Psoas muscle (tissue), 8 donors: ENCODE results near the gene CES2. TPM values are rescaled to one million over a fixed set of nuclear protein-coding genes. Genes with fewer than 3 reads are reported as not detected.

Source experiments
- ATAC-seq, 4 donors: fragments of 200-7000 bp; cut with Tn5 transposase; one replicate each; pipeline ENCODE4 v1.9.1; 2020; ENCODE audit warnings: moderate library complexity in 3 of 4, mild to moderate bottlenecking in 2 of 4
- DNase-seq, 2 donors: peaks; one replicate each; pipeline ENCODE4 v3.0.0-alpha.2; 2020
- H3K27ac ChIP-seq: fragments of 200-600 bp; one replicate; pipeline ENCODE4 v1.8.0; 2022
- H3K27me3 ChIP-seq, 3 donors: fragments of 200-600 bp in 1 of 3; one replicate each; pipeline versions ENCODE4 v1.6.1 to v1.8.0; 2013 to 2022; ENCODE audit warnings: low read length in 2 of 3, mild to moderate bottlenecking in 2 of 3, moderate library complexity in 1 of 3; ENCODE audit not compliant: insufficient read depth in 3 of 3
- H3K36me3 ChIP-seq, 2 donors: fragments of 200-600 bp in 1 of 2; one replicate each; pipeline versions ENCODE4 v1.6.1 to v1.8.0; 2013 to 2022; ENCODE audit warnings: low read depth in 1 of 2, mild to moderate bottlenecking in 1 of 2, moderate library complexity in 1 of 2; ENCODE audit not compliant: insufficient read depth in 1 of 2
- H3K4me1 ChIP-seq: fragments of 200-600 bp; one replicate; pipeline ENCODE4 v1.8.0; 2022
- H3K4me3 ChIP-seq: fragments of 200-600 bp; one replicate; pipeline ENCODE4 v1.8.0; 2022; ENCODE audit warnings: mild to moderate bottlenecking
- H3K9me3 ChIP-seq: fragments of 200-600 bp; one replicate; pipeline ENCODE4 v1.8.0; 2022
- CTCF ChIP-seq: fragments of 200-600 bp; IDR thresholded peaks from one replicate; pipeline ENCODE4 v1.8.0; 2022; ENCODE audit warnings: antibody characterized with exemption
- WGBS, 3 donors: extraction: QIAGEN DNeasy Blood & Tissue Kit; methylation state at CpG; one replicate each; pipeline versions ENCODE4 v1.1.6 to v1.1.7; 2013; 5-methylcytosine and 5-hydroxymethylcytosine counted together
- intact Hi-C, 2 donors: fragments of 100-400 bp; cut with DNase I; formaldehyde crosslinking; loops; one replicate each; pipeline versions ENCODE4 v1.11.0 to v1.14.2; 2022
- polyA plus RNA-seq, 3 donors: library from polyadenylated mRNA; stranded (reverse); fragments of 200-250 nt; gene quantifications; one replicate each; pipeline ENCODE4 v1.2.3, GENCODE V29; 2013
- total RNA-seq, 4 donors: library from RNA; stranded (reverse); fragmentation: NEBNext Ultra II Directional in 2 of 4; extraction: Animal tissue kit (Norgen Biotek cat#: 25700) in 2 of 4; gene quantifications; one replicate each; pipeline versions ENCODE4 v1.2.1 to v1.2.4, GENCODE V29; 2021 to 2023
- donor health status: healthy with polysubstance abuse.
- donor health status: DM: no; HTN: no; CAD: no; lungs with moderate emphysema.
- donor health status: Bipolar disorder and iron deficiency.
- donor health status: healthy.
- donor health status: DM: yes; HTN: yes; CAD: no.
- donor health status: DM: no; HTN: no; CAD: no.
- donor health status: DM: no; HTN: no; CAD: no.
- donor health status: DM: yes; HTN: yes; CAD: no.

CES2 gene
- total and polyA plus RNA-seq, 7 donors, result 12.8 to 92.8 (median 22.7) TPM

GRCh38 chr16:66911112-66911511, 24.2 kb upstream of the CES2 start:
- Histone ChIP-seq H3K27ac (no peak overlapping the region), H3K9me3 (no peaks in the 10 kb centered on the region), H3K36me3 (no peaks in the 10 kb centered on the region), H3K27me3 (peaks cover 0 to 2% (median 0%) of the 10 kb centered on the region in 3 donors), H3K4me1 (no peaks in the 10 kb centered on the region), H3K4me3 (no peak overlapping the region)
- WGBS, 3 donors, result 83 to 92% (median 92%) methylated on average over 5 of the region's 5 CpGs
- intact Hi-C loops, result no loop called here
- TF ChIP-seq CTCF, result no peak
- peak in 1 of 2 donors; percentile 39 for DNase-seq
- ATAC-seq, result no peak

- H3K9me3 ChIP-seq, result no peaks in the 10 kb centered on the region
- no peak overlapping the region for H3K27ac ChIP-seq
- TF ChIP-seq CTCF, result no peak
- no peaks in the 10 kb centered on the region for H3K36me3 ChIP-seq
- ATAC-seq, result no peak
- H3K4me1 ChIP-seq, result no peaks in the 10 kb centered on the region
- DNase-seq, result peak in 1 of 2 donors; percentile 20
- H3K27me3 ChIP-seq, result peaks cover 0 to 2% (median 0%) of the 10 kb centered on the region in 3 donors
- no peak overlapping the region for H3K4me3 ChIP-seq
- 93 to 95% (median 94%) methylated on average over 8 of the region's 8 CpGs for WGBS, 3 donors
- intact Hi-C loops, result no loop called here
Measured at GRCh38 chr16:66911801-66912200, 23.5 kb upstream of the CES2 start.

GRCh38 chr16:66913081-66913480, 22.2 kb upstream of the CES2 start:
- peaks cover 0 to 2% (median 0%) of the 10 kb centered on the region in 3 donors for H3K27me3 ChIP-seq
- intact Hi-C loops, result no loop called here
- H3K4me3 ChIP-seq, result no peak overlapping the region
- no peaks in the 10 kb centered on the region for H3K36me3 ChIP-seq
- H3K9me3 ChIP-seq, result no peaks in the 10 kb centered on the region
- no peaks in the 10 kb centered on the region for H3K4me1 ChIP-seq
- DNase-seq, result peak in 1 of 2 donors; percentile 23
- 49 to 51% (median 51%) methylated on average over 9 to 10 of the region's 10 CpGs for WGBS, 3 donors
- ATAC-seq, result no peak
- no peak for TF ChIP-seq CTCF
- H3K27ac ChIP-seq, result no peak overlapping the region

GRCh38 chr16:66913711-66914110, 21.6 kb upstream of the CES2 start:
- TF ChIP-seq CTCF, result no peak
- Histone ChIP-seq H3K27ac (no peak overlapping the region), H3K27me3 (peaks cover 0 to 2% (median 0%) of the 10 kb centered on the region in 3 donors), H3K9me3 (no peaks in the 10 kb centered on the region), H3K36me3 (no peaks in the 10 kb centered on the region), H3K4me1 (no peaks in the 10 kb centered on the region), H3K4me3 (no peak overlapping the region)
- intact Hi-C loops, result no loop called here
- ATAC-seq (peak in 3 of 4 donors; percentile 58 to 62 (median 61)), DNase-seq (no peak)
- 36 to 59% (median 57%) methylated on average over 4 of the region's 4 CpGs for WGBS, 3 donors

- no peaks in the 10 kb centered on the region for H3K4me1 ChIP-seq
- no peak overlapping the region for H3K4me3 ChIP-seq
- peaks cover 0 to 2% (median 0%) of the 10 kb centered on the region in 3 donors for H3K27me3 ChIP-seq
- no peaks in the 10 kb centered on the region for H3K36me3 ChIP-seq
- no peak for ATAC-seq
- TF ChIP-seq CTCF, result no peak
- H3K9me3 ChIP-seq, result no peaks in the 10 kb centered on the region
- no peak for DNase-seq
- intact Hi-C loops, result no loop called here
- H3K27ac ChIP-seq, result no peak overlapping the region
- 96 to 97% (median 96%) methylated on average over 7 of the region's 7 CpGs for WGBS, 3 donors
Measured at GRCh38 chr16:66914541-66914940, 20.8 kb upstream of the CES2 start.
